Small intestine (tissue), 7 donors: ENCODE measurements around the gene ZER1. TPM values are rescaled to one million over a fixed set of nuclear protein-coding genes. Genes with fewer than 3 reads are reported as not detected.
"Not testable (repeated sequence)": the region's sequence is repeated elsewhere in the genome, so short reads cannot be mapped to it uniquely, and the experiment has no call there.

Experiments
- DNase-seq, 2 donors: peaks; one replicate each; pipeline versions ENCODE4 v3.0.0 to v3.0.0-alpha.2; 2013
- FAIRE-seq: peaks from 2 replicates; lab custom pipeline; 2012; peaks lifted over from hg19 to GRCh38; lab: Jason Lieb, UNC
- H3K27ac ChIP-seq, 3 donors: one replicate each; pipeline ENCODE4 v1.5.1; 2013; ENCODE audit warnings: low read length in 2 of 3, mild to moderate bottlenecking in 2 of 3, control low read depth in 1 of 3, inconsistent platforms in 1 of 3, low read depth in 1 of 3, moderate library complexity in 1 of 3
- H3K27me3 ChIP-seq, 3 donors: one replicate each; pipeline ENCODE4 v1.6.1; 2013; ENCODE audit warnings: low read length in 3 of 3, inconsistent platforms in 1 of 3; ENCODE audit not compliant: control insufficient read depth in 3 of 3, insufficient read depth in 3 of 3
- H3K36me3 ChIP-seq, 3 donors: one replicate each; pipeline ENCODE4 v1.6.1; 2013; ENCODE audit warnings: low read length in 3 of 3, inconsistent platforms in 1 of 3, low read depth in 1 of 3, mild to moderate bottlenecking in 1 of 3, moderate library complexity in 1 of 3; ENCODE audit not compliant: control insufficient read depth in 3 of 3, insufficient read depth in 2 of 3
- H3K4me1 ChIP-seq, 3 donors: one replicate each; pipeline ENCODE4 v1.6.1; 2013; ENCODE audit warnings: low read length in 2 of 3, inconsistent platforms in 1 of 3, low read depth in 1 of 3, mild to moderate bottlenecking in 1 of 3, moderate library complexity in 1 of 3; ENCODE audit not compliant: control insufficient read depth in 3 of 3, insufficient read depth in 2 of 3
- H3K4me3 ChIP-seq, 3 donors: one replicate each; pipeline ENCODE4 v1.5.1; 2013; ENCODE audit warnings: low read length in 3 of 3, control low read depth in 1 of 3, inconsistent platforms in 1 of 3, low read depth in 1 of 3, mild to moderate bottlenecking in 1 of 3, moderate library complexity in 1 of 3
- H3K9me3 ChIP-seq, 2 donors: one replicate each; pipeline ENCODE4 v1.6.1; 2013; ENCODE audit warnings: low read depth in 1 of 2, low read length in 1 of 2; ENCODE audit not compliant: control insufficient read depth in 2 of 2, insufficient read depth in 1 of 2
- WGBS, 3 donors: extraction: QIAGEN DNeasy Blood & Tissue Kit; methylation state at CpG; one replicate each; pipeline ENCODE4 v1.1.7; 2013; 5-methylcytosine and 5-hydroxymethylcytosine counted together
- polyA plus RNA-seq, 4 donors: library from polyadenylated mRNA; stranded (reverse) in 3 of 4; unstranded in 1 of 4; fragments of 200-250 nt in 3 of 4; fragments of 120-200 nt in 1 of 4; gene quantifications; one replicate each; pipeline versions ENCODE4 v1.2.1 to v1.2.3, GENCODE V29; 2013
- donor health status: healthy with polysubstance abuse.
- donor health status: control.
- donor health status: control.
- donor health status: Bipolar disorder and iron deficiency.
- donor health status: healthy.

ZER1 gene
- polyA plus RNA-seq, 4 donors: 24.6 to 77.2 (median 47.1) TPM

DNA sequence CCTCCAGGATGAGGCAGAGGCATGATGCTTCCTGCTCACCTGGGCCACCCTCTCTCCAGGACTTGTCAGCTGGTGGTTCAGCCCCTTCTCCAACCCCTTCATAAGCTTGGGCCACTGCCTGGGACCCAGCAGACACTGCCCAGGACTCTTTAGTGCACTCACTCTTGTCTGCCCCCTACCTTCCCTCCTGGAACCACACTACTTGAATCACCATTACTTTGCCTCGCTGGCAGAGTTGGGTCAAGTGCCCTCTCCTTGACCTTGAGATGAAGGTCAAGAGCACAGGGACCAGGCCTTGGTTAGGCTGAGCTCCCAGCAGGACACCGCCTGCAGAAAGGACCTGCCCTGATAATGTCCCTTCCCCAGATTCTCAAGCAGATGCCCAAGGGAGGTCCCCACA is 38.1 kb upstream of the ZER1 start:
- DNase-seq: no peak
- FAIRE-seq: no peak
- no peak overlapping the region for H3K27ac ChIP-seq
- H3K4me1 ChIP-seq: no peaks in the 10 kb centered on the region
- no peaks in the 10 kb centered on the region for H3K27me3 ChIP-seq
- H3K36me3 ChIP-seq: peaks cover 7 to 50% (median 12%) of the 10 kb centered on the region in 3 donors
- no peaks in the 10 kb centered on the region for H3K9me3 ChIP-seq
- no peak overlapping the region for H3K4me3 ChIP-seq
- WGBS, 3 donors: 64 to 75% (median 64%) methylated on average over 2 of the region's 2 CpGs

DNA sequence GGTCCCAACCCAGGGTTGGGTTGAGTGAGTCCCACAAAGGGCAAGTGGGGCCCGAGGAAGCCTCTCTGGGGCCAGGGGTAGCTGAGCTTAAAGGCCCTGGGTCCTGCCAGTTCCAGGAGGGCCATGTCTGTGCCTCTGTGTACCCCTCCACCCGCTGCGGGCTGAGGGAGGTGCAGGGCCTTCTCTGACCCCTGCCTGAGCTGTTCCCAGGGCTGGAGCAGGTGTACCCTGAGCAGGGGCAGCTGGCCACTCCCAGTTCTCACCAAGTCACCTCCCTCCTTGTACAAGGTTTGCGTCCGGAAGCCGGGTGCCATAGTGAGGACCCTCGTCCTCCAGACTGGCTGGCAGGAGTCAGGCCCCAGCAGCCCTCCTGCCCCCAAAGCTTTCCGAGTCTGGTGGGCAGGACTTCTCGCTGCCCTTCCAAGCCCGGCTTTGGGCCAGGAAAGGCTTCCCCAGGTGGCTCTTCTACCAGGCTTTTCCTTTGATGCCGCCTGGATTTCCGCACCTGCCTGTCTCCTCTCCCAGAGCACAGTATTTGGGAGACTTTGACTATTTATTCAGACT is 37.4 kb upstream of the ZER1 start:
- Histone ChIP-seq H3K36me3 (peaks cover 7 to 54% (median 12%) of the 10 kb centered on the region in 3 donors), H3K4me3 (no peak overlapping the region), H3K27me3 (no peaks in the 10 kb centered on the region), H3K27ac (no peak overlapping the region), H3K4me1 (no peaks in the 10 kb centered on the region), H3K9me3 (no peaks in the 10 kb centered on the region)
- DNase-seq: no peak
- WGBS, 3 donors: 94 to 96% (median 95%) methylated on average over 12 of the region's 12 CpGs
- FAIRE-seq: no peak

DNA sequence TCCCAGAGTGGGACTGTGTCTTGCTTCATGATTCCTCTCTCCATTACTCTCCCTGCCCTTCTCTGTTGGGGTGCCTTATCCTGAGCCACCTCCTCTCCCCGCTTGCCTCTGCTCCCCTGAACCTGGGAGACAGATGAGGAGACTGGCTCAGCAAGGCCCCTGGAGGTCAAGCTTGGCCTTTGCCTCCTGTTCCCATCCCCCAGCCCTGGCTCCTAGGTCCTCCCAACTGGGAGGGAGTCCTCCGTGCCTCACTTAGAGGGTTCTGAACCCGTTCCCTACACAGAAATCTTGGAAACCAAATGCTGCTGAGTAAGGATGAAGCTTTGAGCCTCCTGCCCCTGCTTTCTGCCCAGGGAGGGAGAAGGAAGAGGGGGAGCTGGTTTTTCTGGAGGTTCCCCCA is 36.8 kb upstream of the ZER1 start:
- DNase-seq: no peak
- 85 to 91% (median 86%) methylated on average over 3 of the region's 3 CpGs for WGBS, 3 donors
- no peak for FAIRE-seq
- Histone ChIP-seq H3K4me3 (no peak overlapping the region), H3K36me3 (peaks cover 9 to 60% (median 17%) of the 10 kb centered on the region in 3 donors), H3K9me3 (no peaks in the 10 kb centered on the region), H3K27ac (no peak overlapping the region), H3K27me3 (no peaks in the 10 kb centered on the region), H3K4me1 (no peaks in the 10 kb centered on the region)

DNA sequence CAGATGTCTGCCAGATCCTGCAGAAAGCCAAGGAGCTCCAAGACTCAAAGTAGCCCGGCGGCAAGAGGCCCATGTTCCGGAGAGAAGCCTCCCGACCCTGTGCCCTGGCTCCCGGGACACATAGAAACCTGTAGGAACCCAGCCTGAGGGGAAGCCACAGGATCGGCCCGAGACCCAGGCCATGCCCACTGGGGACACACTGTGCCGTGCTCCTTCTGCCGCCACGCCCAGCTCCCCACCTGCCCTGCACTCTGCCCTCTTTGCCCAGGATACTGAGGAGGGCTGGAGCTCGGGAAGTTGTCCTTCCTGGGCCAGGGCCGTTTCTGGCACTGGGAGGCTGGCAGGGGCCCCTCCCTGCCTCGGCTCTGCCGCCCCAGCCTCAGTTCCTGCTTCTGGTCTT is 36.1 kb upstream of the ZER1 start:
- no peaks in the 10 kb centered on the region for H3K4me1 ChIP-seq
- no peak overlapping the region for H3K27ac ChIP-seq
- FAIRE-seq (no peak), DNase-seq (peak in 1 of 2 donors; percentile 31)
- H3K4me3 ChIP-seq: no peak overlapping the region
- no peaks in the 10 kb centered on the region for H3K9me3 ChIP-seq
- H3K36me3 ChIP-seq: peaks cover 9 to 67% (median 19%) of the 10 kb centered on the region in 3 donors
- no peaks in the 10 kb centered on the region for H3K27me3 ChIP-seq
- 54 to 75% (median 62%) methylated on average over 11 to 14 of the region's 14 CpGs for WGBS, 3 donors

DNA sequence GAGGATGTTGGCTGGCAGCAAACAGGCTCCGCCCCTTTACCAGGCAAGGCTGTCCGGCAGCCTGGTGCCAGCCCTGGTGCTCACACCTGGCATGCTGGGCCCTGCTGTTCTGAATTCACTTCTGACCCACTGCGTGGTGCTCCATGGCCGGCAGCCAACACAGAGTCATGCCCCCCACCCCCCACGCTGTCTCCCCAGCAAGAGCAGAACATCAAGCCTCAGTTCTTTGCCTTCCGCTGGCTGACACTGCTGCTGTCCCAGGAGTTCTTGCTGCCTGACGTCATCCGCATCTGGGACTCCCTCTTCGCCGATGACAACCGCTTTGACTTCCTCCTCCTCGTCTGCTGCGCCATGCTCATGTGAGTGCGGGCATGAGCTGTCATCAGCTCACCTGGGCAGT is 33.9 kb upstream of the ZER1 start:
- Histone ChIP-seq H3K9me3 (no peaks in the 10 kb centered on the region), H3K4me1 (no peaks in the 10 kb centered on the region), H3K36me3 (peaks cover 9 to 77% (median 19%) of the 10 kb centered on the region in 3 donors), H3K4me3 (no peak overlapping the region), H3K27ac (no peak overlapping the region), H3K27me3 (no peaks in the 10 kb centered on the region)
- DNase-seq: no peak
- WGBS, 3 donors: 91 to 93% (median 92%) methylated on average over 14 of the region's 14 CpGs
- FAIRE-seq: no peak

DNA sequence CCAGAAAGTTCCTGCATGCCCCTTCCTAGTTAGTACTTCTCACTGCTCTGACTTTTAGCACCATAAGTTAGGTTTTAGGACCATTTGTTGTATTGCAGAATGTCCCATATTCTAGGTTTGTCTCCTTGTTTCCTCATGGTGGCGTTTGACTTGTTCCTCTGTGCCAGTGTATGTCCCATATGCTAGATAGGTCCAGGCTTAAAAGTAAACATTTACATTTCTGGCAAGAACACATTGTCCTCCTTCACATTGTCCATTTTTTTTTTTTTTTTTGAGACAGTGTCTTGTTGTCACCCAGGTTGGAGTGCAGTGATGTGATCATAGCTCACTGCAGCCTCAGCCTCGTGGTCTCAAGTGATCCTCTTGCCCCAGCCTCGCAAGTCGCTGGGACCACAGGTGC is 30.8 kb upstream of the ZER1 start:
- no peak overlapping the region for H3K4me3 ChIP-seq
- H3K4me1 ChIP-seq: no peaks in the 10 kb centered on the region
- FAIRE-seq (no peak), DNase-seq (no peak)
- WGBS, 3 donors: 93 to 94% (median 94%) methylated on average over 4 of the region's 4 CpGs
- no peaks in the 10 kb centered on the region for H3K27me3 ChIP-seq
- no peaks in the 10 kb centered on the region for H3K9me3 ChIP-seq
- peaks cover 14 to 81% (median 26%) of the 10 kb centered on the region in 3 donors for H3K36me3 ChIP-seq
- H3K27ac ChIP-seq: no peak overlapping the region

DNA sequence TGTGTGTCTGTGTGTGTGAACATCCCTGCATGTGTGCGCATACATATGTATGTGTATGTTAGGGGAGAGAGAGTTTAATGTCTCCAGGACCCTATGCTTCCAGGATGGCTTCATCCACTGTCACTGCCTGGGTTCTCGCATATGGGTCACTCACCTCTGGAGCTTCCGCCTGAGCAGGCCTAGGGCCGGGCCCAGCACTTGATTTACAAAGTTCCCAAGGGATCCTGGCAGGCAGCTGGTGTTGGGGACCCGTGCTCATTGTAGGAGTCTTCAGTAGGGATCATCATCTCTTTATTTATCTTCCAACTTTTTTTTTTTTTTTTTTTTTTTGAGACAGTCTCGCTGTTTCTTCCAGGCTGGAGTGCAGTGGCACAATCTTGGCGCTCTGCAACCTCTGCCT is 28.3 kb upstream of the ZER1 start:
- 95 to 99% (median 98%) methylated on average over 7 of the region's 7 CpGs for WGBS, 3 donors
- H3K4me3 ChIP-seq: no peak overlapping the region
- no peak overlapping the region for H3K27ac ChIP-seq
- H3K4me1 ChIP-seq: no peaks in the 10 kb centered on the region
- FAIRE-seq: no peak
- DNase-seq: no peak
- H3K9me3 ChIP-seq: no peaks in the 10 kb centered on the region
- no peaks in the 10 kb centered on the region for H3K27me3 ChIP-seq
- peaks cover 7 to 77% (median 21%) of the 10 kb centered on the region in 3 donors for H3K36me3 ChIP-seq

DNA sequence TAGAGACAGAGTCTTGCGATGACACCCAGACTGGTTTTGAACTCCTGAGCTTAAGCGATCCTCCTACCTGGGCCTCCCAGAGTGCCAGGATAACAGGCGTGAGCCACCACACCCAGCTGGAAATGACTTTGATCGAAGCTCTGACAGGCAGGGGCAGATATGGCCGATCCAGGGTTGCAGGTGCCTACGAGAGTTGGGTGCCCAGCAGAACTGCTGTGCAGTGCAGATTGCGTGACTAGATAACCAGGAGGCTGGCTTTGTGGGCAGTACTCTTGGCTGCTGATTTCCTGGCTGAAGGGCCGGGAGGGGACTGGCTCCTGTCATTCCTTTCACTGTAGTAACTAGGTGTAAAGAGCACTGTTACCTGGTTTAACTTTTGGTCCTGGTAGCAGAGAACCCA is 27.2 kb upstream of the ZER1 start:
- 68 to 88% (median 71%) methylated on average over 8 of the region's 8 CpGs for WGBS, 3 donors
- H3K36me3 ChIP-seq: peaks cover 9 to 78% (median 17%) of the 10 kb centered on the region in 3 donors

DNA sequence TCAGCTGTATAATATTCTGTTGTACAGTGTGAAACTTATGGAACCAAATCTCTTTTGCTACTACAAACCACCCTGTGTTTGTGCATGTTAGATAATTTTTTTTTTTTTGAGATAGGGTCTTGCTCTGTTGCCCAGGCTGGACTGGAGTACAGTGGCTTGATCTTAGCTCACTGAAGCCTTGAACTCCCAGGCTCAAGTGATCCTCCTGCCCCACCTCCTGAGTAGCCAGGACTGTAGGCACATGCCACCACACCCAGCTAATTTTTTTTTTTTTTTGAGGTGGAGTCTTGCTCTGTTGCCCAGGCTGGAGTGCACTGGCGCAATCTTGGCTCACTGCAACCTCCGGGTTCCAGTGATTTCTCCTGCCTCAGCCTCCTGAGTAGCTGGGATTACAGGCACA is 23.2 kb upstream of the ZER1 start:
- H3K4me1 ChIP-seq, H3K9me3 ChIP-seq, H3K27me3 ChIP-seq, H3K27ac ChIP-seq, H3K4me3 ChIP-seq, FAIRE-seq: not testable (repeated sequence)
- H3K36me3 ChIP-seq: peaks cover 7 to 90% (median 30%) of the 10 kb centered on the region in 3 donors
- DNase-seq: peak in 1 of 2 donors; percentile 52
- 35 to 48% (median 36%) methylated on average over 2 of the region's 2 CpGs for WGBS, 3 donors

More for the DNA sequence above, 27.2 kb upstream of the ZER1 start:
- Histone ChIP-seq H3K4me1 (peaks cover 0 to 3% (median 0%) of the 10 kb centered on the region in 3 donors), H3K4me3 (no peak overlapping the region), H3K9me3 (no peaks in the 10 kb centered on the region), H3K27me3 (no peaks in the 10 kb centered on the region), H3K27ac (no peak overlapping the region)
- FAIRE-seq (no peak), DNase-seq (peak in 1 of 2 donors; percentile 53)
